Stimulated activated CD4-positive, alpha-beta T cell treated with anti-CD3 and anti-CD28 coated beads, Interleukin-15, amount 100 ng/mL, for 24 hours (primary cell): ENCODE results near the gene ROBO1.
"Not testable (repeated sequence)": the region's sequence is repeated elsewhere in the genome, so short reads cannot be mapped to it uniquely, and the experiment has no call there.

Experiments
- DNase-seq: peaks from one replicate; pipeline ENCODE4 v3.0.0-alpha.2; 2020

ROBO1 gene

GRCh38 chr3:79767905-79768267, at the start of gene ROBO1:
ROBO1 (minus strand) TSS chr3:79767998.
- DNase-seq = no peak

GRCh38 chr3:79817224-79817623, 49.4 kb upstream of the ROBO1 start:
- DNase-seq = no peak

DNA sequence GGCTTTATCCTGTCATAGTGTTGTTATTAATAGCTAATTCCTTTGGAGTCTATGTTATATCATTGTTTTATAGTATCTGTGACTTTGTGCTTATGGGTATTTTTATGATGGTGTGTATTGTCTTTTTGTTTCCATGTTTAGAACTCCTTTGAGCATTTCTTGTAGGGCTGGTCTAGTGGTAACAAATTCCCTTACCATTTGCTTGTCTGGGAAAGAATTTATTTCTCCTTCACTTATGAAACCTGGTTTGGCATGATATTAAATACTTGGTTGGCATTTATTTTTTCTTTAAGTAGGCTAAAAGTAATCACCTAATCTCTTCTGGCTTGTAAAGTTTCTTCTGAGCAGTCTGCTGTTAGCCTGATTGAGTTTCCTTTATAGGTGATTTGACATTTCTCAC, 47.7 kb upstream of the ROBO1 start:
- DNase-seq = no peak

- DNase-seq = no peak
Measured at GRCh38 chr3:79810581-79810980, 42.8 kb upstream of the ROBO1 start.

DNA sequence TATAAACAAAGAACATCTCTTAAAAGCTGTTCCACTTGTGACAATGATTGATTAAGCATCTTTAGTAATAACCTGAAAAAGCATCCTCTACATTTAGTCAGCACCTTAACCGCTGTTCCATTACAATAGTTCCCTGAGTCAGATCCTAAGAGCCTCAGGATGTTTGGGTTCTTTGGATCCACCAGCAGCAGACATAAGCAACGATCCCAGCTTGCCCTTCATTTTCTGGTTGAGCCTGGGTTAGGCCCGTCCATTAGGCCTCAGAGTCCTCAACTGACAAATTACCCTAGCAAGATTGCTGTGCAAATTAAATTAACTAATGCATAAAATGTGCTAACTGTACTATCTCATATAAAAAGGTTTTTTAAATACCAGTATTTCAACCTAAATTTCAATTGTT, 42.3 kb upstream of the ROBO1 start:
- no peak for DNase-seq

GRCh38 chr3:79809106-79809505, 41.3 kb upstream of the ROBO1 start:
- DNase-seq = no peak

GRCh38 chr3:79808515-79808914, 40.7 kb upstream of the ROBO1 start:
- no peak for DNase-seq

DNA sequence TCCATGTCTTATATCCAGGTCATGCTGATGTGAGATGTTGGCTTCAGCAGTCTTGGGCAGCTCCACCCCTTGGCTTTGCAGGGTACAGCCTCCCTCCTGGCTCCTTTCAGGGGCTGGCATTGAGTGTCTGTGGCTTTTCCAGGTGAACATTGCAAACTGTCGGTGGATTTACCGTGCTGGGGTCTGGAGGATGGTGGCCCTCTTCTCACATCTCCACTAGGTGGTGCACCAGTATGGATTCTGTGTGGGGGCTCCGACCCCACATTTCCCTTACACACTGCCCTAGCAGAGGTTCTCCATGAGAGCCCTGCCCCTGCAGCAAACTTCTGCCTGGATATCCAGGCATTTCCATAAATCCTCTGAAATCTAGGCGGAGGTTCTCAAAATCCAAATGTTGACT, 22.4 kb upstream of the ROBO1 start:
- DNase-seq = not testable (repeated sequence)

- no peak for DNase-seq
Measured at GRCh38 chr3:79773291-79773690, 5.5 kb upstream of the ROBO1 start.

- no peak for DNase-seq
Measured at GRCh38 chr3:79769229-79769628, 1.4 kb upstream of the ROBO1 start.

DNA sequence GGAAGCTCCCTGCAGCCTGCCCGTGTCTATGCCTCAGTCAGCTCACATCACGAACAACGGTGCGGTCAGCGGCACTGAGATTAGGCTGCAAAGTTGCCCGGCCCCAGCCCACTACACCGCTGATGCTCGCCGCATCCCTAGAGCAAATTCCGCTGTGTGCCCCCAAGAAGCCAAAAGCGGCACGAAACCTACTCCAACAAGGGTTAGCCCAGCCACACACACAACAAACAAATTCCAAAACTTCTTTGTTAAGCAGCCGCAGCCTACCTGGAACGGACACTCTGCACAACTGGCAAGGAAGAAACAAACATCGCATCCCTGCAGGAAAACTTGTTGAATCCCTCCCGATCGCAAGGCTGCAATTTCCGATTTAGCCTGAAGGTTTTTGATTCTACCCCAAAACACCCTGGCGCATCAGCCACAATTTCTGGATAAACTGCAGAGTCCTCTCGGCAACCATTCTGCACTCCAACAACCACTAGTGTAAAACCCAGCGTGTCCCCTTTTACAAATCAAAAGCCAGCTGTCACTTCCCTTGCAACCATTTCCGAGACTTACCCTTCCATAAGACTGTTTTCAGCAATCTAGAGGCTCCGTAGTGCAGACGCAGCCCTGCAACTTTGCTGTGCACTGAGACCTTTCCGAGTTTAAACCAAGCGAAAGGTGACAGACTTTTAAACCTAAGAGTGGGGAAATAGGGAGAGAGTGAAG, 449 bp downstream of the ROBO1 start:
- no peak for DNase-seq

GRCh38 chr3:79766496-79767193, 1.2 kb downstream of the ROBO1 start:
- DNase-seq = no peak

DNA sequence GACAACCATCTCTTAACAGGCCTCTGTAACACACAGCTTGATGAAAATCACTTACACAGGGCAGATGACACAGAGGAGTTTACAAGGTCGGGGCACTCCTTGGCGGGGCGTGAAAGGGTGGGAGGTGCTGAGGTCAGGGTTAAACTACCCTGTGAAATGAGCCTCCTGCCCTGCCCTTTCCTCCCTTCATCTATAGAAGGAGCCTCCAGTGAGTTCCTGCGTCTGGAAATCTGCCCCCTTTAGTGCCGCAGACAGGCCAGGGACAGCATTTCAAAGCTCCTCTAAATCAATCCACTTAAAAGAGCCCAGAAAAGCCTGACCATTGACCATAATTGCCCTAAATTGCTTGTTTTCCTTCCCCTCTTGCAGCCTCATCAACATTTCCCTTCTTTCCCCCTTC, 1.9 kb downstream of the ROBO1 start:
- DNase-seq = no peak

DNA sequence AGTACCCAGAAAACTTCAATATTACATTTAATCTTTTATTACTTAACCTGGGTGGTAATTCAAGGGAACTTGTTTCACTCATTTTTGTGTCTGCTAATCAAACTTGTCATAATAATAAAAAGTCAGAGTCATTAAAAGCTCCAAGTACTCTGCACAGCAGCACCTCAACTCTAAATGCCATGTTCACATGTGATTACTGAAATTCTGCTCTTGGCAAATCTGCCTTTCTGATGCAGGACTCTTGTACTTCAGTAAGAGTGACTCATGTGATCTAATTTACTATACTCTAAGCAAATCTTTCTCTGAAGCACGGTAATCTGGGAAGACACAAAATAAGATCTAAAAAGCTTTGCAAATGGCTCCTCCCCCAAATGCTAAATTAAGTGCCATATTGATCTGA, 6.4 kb downstream of the ROBO1 start:
- no peak for DNase-seq

DNA sequence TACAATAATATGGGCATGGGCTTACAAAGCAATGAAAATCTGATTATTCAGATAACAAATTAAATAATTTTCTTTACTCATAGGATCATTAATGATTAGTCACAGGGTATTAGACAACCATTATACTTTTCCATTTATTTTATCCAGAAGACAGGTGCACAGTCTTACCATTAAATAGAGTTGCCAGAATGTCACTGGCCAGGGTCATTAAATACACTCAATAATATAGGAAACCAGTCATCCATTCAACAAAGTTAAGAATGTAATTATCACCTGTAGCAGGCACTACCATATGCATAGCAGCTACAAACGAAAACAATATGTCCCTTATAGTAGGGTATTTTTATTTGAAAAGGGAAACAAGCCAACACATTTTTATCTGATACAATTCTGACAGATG, 16.1 kb downstream of the ROBO1 start:
- DNase-seq = no peak

DNA sequence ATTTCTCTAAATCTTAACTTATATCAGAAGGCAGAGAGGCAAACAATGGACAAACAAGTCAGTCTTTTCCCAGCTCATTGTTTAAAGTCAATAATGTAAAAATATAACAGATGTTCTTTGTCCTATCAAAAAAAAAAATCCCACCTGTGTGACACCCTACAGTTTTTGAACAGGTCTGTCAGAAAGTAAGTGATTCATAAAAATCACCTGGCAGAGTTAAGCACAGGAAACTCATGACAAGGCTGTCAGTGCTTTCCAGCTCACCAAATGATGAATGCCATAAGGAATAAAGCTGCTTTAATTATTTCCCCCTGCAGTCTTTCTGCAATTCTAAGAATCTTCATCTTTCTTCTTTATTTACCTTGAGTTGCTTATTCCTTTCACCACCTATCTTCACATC, 30.3 kb downstream of the ROBO1 start:
- no peak for DNase-seq

DNA sequence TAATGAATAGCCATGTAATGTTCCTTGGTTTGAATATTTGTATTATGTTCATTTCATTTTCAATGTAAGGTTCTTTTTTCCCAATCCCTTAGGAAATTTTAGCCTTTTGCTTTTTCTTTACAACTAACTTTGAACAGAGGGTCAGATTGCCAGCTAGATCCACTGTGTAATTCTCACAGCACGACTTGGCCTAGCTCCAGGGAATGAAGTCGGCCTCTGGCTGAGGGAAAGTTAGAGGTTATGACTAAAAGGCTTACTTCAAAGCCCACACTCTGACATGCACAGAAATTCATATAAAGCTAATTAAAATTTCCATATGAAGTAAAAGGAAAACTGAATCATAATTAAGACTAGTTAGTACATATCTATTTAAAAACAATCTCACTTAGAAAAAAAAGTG, 38.7 kb downstream of the ROBO1 start:
- no peak for DNase-seq

GRCh38 chr3:79726786-79727185, 41.0 kb downstream of the ROBO1 start:
- no peak for DNase-seq

GRCh38 chr3:79724206-79724605, 43.6 kb downstream of the ROBO1 start:
- no peak for DNase-seq

DNA sequence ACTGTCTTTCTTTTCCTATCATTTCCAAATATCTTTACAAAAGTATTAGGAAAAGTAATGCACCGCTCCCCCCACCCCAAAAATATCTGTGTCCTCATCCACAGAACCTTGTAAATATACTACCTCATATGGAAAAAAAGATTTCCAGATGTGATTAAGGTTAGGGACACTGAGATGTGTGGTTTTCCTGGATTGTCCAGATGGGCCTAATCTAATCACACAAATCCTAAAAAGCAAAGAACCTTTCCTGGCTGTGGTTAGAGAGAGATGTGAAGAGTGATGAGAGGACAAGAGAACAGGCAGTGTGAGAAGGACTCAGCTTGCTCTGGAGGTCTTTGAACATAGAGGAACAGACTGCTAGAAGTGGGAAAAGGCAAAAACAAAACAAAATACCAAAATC, 77.7 kb downstream of the ROBO1 start:
- no peak for DNase-seq

- no peak for DNase-seq
Measured at GRCh38 chr3:79685108-79685507, 82.7 kb downstream of the ROBO1 start.

DNA sequence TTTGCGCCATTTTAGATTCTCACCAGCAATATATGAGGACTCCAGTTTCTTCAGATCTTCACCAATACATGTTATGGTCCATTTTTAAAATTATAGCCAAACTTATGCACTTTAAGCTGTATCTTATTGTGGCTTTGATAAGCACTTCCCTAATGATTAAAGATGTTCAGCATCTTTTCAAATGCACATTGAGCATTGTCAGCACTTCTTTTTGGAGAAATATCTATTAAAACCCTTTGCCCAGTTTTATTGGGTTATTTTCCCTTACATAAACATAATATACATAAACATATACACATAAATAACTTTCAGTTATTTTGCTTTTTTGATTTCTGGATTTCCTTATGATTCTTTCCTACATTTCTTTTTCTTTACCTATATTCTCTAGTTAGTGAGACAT, 83.8 kb downstream of the ROBO1 start:
- no peak for DNase-seq

DNA sequence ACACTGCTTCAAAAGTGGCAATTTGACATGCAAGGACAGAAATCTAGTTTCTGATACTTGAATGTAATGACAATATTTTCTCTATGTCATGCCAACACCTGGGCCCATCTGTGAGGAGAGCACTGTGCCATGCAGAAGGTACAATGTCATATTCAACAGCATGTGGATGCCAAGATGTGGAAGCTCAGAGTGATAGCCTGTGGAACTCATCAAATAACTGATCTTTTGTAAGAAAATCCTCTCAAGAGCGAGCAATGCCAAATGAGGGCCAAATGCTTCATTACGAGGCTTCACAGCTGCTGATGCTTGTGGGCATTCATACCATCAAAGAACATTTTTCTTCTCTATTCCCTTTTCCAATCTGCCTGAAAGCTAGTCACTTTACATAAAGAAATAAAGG, 95.1 kb downstream of the ROBO1 start:
- DNase-seq = no peak

- DNase-seq = no peak
Measured at GRCh38 chr3:79672075-79672474, 95.7 kb downstream of the ROBO1 start.

DNA sequence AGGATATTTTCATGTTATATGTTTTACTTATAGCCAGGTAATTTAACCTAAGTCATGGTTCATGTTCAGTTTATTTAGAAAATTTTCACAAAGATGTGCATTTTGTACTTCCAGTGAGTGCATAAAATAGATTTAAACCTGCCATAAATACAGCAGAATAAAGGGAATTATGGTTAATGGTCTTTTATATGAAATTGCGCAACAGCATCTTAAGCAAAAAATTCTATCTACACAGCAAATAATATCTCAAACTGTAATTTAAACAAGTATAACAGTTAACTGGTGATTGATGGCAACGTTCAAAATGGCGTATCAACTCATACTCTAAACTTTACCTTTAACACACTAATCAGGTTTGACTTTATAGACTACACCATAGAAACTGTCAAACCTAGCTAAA, 97.6 kb downstream of the ROBO1 start:
- DNase-seq = no peak
